Activated T-cell treated with anti-CD3 and anti-CD28 coated beads for 4 hours (primary cell): ENCODE results near the gene SEC23B.

Experiments
- DNase-seq: peaks from one replicate; pipeline ENCODE4 v3.0.0-alpha.2; 2020

Gene SEC23B

DNA sequence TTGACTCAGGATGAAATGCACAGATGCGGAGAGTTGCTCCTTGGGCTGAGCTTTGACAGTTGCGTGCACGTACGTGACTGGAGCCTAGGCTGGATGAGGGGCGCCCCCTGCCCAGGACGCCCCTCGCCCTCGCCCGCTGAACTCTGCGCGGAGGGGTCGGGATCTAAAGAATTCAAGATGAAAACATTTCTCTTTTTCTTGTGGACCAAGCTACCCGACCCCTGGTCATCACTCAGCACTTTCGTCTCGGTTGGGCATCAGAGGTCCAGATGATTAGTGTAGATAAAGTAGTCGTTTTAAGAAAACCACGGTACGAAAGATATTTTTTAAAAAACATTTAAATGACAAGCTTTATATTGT, 80.8 kb downstream of the SEC23B start:
- DNase-seq: no peak

DNA sequence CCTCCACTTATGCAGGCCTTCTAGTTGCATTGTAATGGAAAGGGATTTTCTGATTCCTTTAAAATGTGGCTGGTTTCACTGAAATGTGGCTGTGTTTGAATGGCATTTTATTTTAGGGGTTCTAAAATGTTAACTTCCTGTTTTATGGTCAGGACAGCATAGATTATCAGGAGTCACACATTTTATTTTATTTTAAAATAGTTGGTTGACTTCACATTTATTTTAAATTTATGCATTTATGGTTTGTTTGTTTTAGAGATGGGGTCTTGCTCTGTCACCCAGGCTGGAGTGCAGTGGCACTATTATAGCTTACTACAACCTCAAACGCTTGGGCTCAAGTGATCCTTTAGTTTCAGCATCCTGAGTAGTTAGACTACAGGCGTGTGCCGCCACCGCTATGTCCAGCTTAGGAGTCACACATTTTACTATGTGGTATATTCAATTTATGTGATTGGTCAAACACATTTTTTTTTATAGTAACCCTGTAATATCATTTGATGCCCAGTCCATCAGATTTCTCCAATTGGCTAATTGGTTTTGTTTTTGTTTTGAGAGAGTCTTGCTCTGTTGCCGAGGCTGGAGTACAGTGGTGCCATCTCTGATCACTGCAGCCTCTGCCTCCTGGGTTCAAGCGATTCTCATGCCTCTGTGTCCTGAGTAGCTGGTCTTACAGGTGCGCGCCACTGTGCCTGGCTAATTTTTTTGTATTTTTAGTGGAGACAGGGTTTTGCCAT, 82.4 kb downstream of the SEC23B start:
- no peak for DNase-seq

DNA sequence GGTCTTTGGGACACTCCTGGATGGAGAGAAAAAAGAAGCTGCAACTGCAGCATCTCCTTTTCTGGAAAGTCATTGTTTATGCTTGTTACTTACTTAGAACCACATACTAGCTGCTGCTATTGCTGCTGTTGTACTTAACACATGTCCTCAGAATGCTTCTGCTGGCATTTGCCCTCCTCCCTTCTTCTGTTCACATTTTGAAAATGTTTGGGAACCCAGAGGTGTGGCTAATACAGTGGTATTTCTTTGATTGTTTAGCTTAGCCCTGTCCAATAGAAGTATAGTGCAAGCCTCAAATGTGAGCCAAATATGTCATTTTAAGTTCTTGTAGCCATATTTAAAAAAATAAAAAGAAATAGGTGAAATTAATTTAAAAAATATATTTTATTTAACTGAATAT, 88.5 kb downstream of the SEC23B start:
- DNase-seq: no peak

DNA sequence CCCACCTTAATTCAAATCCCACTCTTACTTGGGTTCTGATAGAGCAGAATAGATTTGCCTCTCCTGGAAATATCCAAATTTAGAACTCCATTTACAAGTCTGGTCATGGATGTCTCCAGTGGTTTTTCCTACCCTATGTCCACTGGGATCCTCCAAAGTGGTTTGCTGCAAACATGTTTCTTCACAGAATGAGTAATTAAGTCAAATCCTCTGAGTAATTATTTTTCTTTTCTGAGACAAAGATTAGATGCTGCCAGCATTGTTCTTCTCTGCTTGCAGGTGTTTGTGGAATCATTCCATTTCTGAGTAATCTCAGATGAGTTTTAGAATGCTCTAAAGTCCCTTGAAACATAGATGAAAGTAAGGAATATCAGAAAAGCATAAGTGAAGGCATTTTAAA, 102.0 kb downstream of the SEC23B start:
- no peak for DNase-seq
